Activated CD8-positive, alpha-beta memory T cell treated with anti-CD3 and anti-CD28 coated beads for 1 hour (primary cell): ENCODE measurements around the gene AMFR.

Experiments used
- DNase-seq, 2 donors: peaks; one replicate each; pipeline ENCODE4 v3.0.0-alpha.2; 2020; ENCODE audit warnings: low read depth in 1 of 2; ENCODE audit errors: extremely low read depth in 1 of 2

The AMFR gene

DNA sequence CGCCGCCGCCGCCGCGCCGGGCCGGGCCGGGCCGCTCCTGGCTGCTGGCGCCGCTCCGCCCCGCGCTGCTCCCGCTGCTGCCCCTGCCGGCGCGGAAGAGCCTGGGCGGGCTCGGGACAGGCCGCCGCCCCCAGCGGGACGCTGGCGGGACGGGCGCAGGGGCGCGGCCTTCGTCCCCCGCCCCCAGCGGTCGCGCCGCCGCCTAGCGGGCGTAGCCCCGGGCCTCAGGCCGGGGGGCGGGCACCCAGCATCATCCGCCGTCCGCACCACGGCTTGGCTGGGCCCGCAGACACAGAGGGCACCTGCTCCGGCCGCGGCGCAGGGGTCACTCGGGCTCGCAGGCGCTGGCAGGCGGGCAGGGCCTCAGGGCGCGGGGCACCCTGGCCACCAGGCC, at the start of gene AMFR:
AMFR (minus strand) TSS at position 107 of the 394 bp plus-strand sequence. CDS start 218 bp downstream, outside the sequence.
- DNase-seq = peak in 1 of 2 donors; percentile 56

DNA sequence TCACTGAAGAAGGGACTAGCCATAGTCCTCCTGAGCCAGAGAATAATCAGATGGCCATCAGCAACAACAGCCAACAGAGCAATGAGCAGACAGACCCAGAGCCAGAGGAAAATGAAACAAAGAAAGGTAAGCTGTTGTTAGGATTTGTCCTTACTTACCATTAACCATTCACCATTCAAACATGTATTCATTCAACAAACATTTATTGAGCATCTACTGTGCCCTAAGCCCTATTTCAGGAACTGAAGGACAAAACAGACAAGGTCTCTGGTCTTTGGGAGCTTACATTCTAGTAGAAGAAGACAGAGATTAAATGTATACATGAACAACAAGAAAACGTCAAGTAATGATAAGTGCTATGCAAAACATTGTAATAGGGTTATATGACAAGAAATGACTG, 45.3 kb upstream of the AMFR start:
- no peak for DNase-seq

DNA sequence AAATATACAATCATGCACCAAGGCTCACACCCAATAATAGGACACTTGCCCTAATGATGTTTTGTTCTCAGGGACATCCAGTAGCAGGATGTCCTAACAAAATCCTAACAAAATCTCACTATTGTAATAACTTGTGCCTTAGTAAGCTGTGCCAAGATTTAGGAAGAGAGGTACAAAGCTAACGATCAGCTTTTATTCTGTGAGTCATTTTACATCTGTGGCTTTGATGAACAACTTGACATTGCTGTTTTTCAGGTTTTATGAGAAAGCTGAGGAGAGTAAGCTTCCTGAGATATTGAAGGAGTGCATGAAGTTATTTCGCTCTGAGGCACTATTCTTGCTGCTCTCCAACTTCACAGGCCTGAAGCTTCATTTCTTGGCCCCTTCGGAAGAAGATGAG, 44.9 kb upstream of the AMFR start:
- no peak for DNase-seq

DNA sequence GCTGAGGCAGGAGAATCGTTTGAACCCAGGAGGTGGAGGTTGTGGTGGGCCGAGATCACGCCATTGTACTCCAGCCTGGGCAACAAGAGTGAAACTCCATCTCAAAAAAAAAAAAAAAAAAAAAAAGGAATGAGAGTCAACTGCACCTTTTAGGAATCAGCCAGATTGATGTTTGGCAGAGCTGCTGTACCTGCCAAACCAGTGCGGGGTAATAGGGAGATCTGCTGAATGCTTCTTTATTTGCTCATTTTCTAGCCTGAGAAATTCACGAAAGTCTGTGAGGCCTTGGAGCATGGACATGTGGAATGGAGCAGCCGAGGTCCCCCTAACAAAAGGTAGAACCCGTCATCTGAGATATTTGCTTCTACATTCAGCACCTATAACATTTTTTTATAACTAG, 44.4 kb upstream of the AMFR start:
- no peak for DNase-seq

DNA sequence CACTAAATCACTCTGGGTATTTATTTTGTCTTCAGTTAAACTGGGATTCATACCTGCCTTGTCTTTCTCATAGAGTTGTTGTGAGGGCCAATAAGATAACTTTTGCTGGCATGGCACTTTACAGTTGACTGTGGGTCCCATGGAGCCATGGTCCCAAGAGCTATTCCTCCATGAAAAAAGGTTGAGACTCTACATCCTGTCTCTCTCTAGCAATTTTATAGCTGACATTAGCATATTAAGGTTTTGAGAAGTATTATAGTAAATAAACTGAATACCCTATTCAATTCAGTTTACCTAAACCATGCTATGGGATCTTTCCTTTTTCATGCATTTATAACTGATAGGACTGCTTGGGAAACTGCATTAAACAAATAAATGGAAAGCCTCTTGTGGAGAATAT, 43.5 kb upstream of the AMFR start:
- no peak for DNase-seq

DNA sequence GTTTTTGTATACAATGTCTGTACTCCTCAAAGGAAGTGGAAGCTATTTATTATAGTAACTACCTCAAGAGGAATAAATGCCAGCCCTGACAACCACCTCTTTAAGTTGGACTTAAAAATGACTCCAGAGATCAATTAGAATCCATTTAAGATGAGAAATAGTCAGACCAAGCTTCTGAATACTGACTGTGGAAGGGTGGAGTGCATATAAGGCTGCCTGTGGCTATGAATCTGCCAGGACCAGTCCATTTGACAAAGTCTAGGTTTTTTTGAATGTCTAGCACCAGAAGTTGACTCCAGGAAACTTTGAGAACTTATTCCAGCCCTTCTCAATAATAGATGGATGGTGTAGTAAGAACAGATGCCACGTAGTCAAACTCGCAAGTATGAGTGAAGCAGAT, 41.0 kb upstream of the AMFR start:
- no peak for DNase-seq

GRCh38 chr16:56463153-56463552, 37.8 kb upstream of the AMFR start:
- no peak for DNase-seq

GRCh38 chr16:56462064-56462796, 36.9 kb upstream of the AMFR start:
- no peak for DNase-seq

DNA sequence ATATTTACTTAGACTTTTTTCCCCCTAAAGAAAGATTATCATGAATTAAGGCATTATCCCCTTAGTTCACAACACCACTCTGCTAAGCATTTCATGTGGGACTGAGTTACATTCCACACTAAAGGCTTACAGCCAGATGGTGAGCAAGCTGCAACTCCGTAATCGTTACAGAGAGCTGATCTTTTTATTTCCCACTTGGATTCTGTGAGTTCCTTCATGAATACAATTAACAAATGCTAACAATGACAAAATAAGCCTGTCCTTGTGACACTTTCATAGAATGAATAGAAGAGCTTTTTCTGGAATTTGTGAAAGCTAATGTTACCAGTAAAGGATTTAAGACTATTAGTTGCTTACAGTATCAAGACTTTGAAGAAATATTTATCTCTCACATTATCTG, 34.8 kb upstream of the AMFR start:
- DNase-seq = no peak

DNA sequence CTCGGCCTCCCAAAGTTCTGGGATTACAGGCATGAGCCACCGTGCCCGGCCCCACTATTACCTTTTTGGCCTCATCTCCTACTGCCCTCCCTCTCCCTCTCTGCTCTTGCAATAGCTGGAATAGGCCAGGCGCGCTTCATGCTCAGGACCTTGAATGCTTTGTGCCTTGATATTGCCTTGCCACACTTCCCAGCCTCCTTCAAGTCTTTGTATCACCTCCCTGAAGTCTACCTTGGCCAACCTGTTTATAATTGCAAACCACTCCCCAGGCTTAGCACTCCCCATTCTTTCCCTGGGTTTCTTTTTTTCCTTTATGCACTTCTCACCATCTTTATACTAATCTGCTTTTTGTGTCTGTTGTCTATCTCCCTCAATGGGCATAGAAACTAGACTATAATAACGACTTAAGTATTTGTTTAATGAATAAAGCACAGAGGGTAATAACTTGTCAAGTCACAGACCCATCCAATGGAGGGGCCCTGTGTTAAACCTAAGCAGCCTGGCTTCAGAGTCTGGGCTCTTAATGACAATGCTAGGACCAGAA, 32.7 kb upstream of the AMFR start:
- no peak for DNase-seq

DNA sequence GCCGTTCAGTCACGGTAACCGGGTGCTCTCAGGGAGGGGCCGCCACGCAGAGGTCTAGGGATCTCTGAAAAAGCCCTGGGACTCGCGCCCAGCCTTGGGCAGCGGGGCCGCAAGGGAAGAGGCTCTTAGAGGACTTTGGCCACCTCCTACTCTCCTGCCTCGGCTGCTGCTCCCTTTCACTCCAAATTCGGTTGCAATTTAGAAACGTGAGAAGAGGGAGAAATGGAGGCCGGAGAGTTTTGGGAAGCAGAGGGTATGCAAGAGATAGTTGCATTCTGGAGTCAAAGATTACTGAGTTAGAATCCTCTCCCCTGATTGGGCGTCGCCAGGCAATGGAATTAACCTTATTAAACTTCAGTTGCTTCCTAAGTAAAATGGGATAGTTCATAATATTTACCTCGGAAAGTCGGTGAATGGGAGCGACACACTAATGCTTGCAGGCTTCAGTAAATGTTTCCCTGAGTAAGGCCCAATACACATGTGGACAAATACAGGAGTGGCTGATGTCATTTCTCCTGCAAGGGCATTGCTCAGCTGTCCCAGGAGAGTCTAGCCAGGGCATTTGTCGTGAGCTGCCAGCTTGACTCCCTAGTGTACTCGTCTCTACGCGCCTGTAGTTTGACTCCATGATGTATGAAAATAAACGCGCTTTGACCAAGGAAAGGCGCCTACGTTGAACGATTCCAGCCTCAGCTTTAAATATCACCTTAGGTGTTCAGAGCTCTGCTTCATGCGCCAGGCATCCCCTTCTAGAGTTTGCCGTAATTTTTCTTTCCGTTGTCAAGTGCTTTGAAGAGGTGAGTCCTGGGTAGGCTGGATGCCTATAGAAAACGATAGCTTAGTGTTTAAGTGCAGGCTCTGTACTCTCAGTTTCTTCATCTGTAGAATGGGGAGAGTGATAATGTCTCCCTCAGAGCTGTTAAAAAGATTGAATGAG, 26.7 kb upstream of the AMFR start:
- DNase-seq = no peak

DNA sequence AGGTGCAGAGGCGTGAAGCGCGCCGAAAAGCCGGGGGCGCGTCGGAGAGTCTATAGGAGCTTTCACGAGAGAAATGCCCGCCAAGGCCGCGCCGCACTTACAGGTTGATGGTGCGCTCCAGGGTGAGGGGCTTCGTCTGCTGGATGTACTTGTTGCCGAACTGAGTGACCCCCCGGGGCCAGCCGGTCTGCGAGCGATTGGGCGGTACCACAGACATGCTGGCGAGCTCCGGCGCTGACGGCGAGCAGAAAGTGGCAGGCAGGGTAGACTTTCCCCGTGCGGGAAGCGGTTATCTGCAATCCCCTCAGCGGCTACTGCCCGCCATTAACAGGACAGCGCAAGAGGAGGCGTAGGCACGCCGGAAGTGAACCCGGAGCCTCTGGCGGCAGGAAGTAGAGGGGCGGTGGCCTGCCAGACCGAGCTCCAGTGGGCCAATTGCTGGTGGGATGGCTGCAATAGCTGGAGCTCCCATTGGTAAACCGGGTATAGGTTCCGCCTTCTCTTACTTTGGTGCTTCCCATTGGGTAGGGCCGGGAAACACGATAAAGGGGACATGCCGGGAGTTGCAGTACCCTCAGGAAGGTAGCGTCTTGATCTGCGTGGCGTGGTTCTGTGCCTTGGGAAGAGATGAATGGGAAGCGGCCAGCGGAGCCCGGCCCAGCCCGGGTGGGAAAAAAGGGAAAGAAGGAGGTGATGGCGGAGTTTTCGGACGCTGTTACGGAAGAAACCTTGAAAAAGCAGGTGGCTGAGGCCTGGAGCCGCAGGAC, 25.8 kb upstream of the AMFR start, which contains the start of the genes NUDT21 and OGFOD1:
NUDT21 (minus strand) TSS at position 347 of the 767 bp plus-strand sequence; CDS start at position 217, 130 bp downstream.
OGFOD1 (plus strand) TSS at position 569 of the 767 bp plus-strand sequence; CDS start at position 628, 59 bp downstream.
- peak; percentile 77 to 82 for DNase-seq

- no peak for DNase-seq
Measured at GRCh38 chr16:56450275-56450985, 25.1 kb upstream of the AMFR start.

GRCh38 chr16:56448005-56448404, 22.7 kb upstream of the AMFR start:
- no peak for DNase-seq

DNA sequence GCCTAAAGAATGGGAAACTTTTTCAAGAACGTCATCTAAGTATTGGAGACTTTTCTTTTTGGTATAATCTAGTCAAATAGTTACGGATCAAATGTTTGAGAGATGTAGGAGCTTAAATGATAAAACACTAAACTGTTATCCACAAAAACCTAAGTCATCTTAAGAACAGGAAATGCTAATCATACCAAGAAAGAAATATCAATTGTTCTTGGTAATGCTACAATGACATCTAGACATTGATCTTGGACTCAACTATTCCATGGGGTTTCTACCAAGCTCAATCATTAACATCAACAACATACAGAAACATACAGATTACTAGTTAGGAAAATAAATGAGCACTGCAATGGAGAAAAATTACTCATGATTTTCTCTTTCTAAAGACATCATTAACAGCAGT, 21.9 kb upstream of the AMFR start:
- no peak for DNase-seq

- DNase-seq = no peak
Measured at GRCh38 chr16:56438038-56438437, 12.7 kb upstream of the AMFR start.

- no peak for DNase-seq
Measured at GRCh38 chr16:56436258-56436657, 10.9 kb upstream of the AMFR start.

- no peak for DNase-seq
Measured at GRCh38 chr16:56428091-56428490, 2.7 kb upstream of the AMFR start.

GRCh38 chr16:56426585-56426984, 1.2 kb upstream of the AMFR start:
- no peak for DNase-seq

- DNase-seq = peak in 1 of 2 donors; percentile 8
Measured at GRCh38 chr16:56424791-56425438, 430 bp downstream of the AMFR start.
